HEK293 (cell line): Measurements from ENCODE around the gene KIF5A.

ENCODE experiments used
- BCL11B ChIP-seq: fragments of 450-650 bp; formaldehyde crosslinking; IDR thresholded peaks from 2 replicates; pipeline ENCODE4 v1.5.1; 2016; ENCODE audit warnings: low read depth, missing biosample characterization, missing genetic modification characterization
- GLIS2 ChIP-seq: fragments of 450-650 bp; formaldehyde crosslinking; IDR thresholded peaks from 2 replicates; pipeline ENCODE4 v1.5.1; 2016; ENCODE audit warnings: missing biosample characterization, missing genetic modification characterization
- ZNF10 ChIP-seq: fragments of 450-650 bp; formaldehyde crosslinking; IDR thresholded peaks from 2 replicates; pipeline ENCODE4 v1.5.1; 2017; ENCODE audit warnings: missing biosample characterization, missing genetic modification characterization
- ZNF140 ChIP-seq: fragments of 450-650 bp; formaldehyde crosslinking; IDR thresholded peaks from 2 replicates; pipeline ENCODE4 v1.5.1; 2016; ENCODE audit warnings: missing biosample characterization, missing genetic modification characterization
- ZNF350 ChIP-seq: fragments of 450-650 bp; formaldehyde crosslinking; IDR thresholded peaks from 2 replicates; pipeline ENCODE4 v1.5.0; 2017; ENCODE audit warnings: missing biosample characterization, mild to moderate bottlenecking, missing genetic modification characterization
- ZNF561 ChIP-seq: fragments of 450-650 bp; IDR thresholded peaks from 2 replicates; pipeline ENCODE4 v1.5.1; 2018; ENCODE audit warnings: missing biosample characterization, missing genetic modification characterization, borderline replicate concordance
- ZNF624 ChIP-seq: fragments of 450-650 bp; formaldehyde crosslinking; IDR thresholded peaks from 2 replicates; pipeline ENCODE4 v1.5.1; 2017; ENCODE audit warnings: missing biosample characterization, missing genetic modification characterization
- ZNF768 ChIP-seq: fragments of 450-650 bp; formaldehyde crosslinking; IDR thresholded peaks from 2 replicates; pipeline ENCODE4 v1.5.1; 2018; ENCODE audit warnings: missing biosample characterization, mild to moderate bottlenecking, missing genetic modification characterization
- TF ChIP-seq, protein P1 (sequence below): IDR thresholded peaks from 2 replicates; pipeline ENCODE4 v1.6.1; 2011; ENCODE audit warnings: mild to moderate bottlenecking, low read depth, low read length, borderline replicate concordance
- TF ChIP-seq, protein P2 (sequence below): fragments of 450-650 bp; formaldehyde crosslinking; IDR thresholded peaks from 2 replicates; pipeline ENCODE4 v1.5.1; 2016; ENCODE audit warnings: missing biosample characterization, missing genetic modification characterization
- TF ChIP-seq, protein P3 (sequence below): fragments of 450-650 bp; formaldehyde crosslinking; IDR thresholded peaks from 2 replicates; pipeline ENCODE4 v1.5.1; 2016; ENCODE audit warnings: missing biosample characterization, missing genetic modification characterization, low read depth
- TF ChIP-seq, protein P4 (sequence below): fragments of 450-650 bp; formaldehyde crosslinking; IDR thresholded peaks from 2 replicates; pipeline ENCODE4 v1.5.1; 2016; ENCODE audit warnings: missing biosample characterization, missing genetic modification characterization, low read depth
- TF ChIP-seq, protein P5 (sequence below): fragments of 450-650 bp; IDR thresholded peaks from 2 replicates; pipeline ENCODE4 v1.5.1; 2018; ENCODE audit warnings: missing biosample characterization, mild to moderate bottlenecking, missing genetic modification characterization
- TF ChIP-seq, protein P6 (sequence below): fragments of 450-650 bp; formaldehyde crosslinking; IDR thresholded peaks from 2 replicates; pipeline ENCODE4 v1.5.1; 2016; ENCODE audit warnings: missing biosample characterization, missing genetic modification characterization

DNA sequence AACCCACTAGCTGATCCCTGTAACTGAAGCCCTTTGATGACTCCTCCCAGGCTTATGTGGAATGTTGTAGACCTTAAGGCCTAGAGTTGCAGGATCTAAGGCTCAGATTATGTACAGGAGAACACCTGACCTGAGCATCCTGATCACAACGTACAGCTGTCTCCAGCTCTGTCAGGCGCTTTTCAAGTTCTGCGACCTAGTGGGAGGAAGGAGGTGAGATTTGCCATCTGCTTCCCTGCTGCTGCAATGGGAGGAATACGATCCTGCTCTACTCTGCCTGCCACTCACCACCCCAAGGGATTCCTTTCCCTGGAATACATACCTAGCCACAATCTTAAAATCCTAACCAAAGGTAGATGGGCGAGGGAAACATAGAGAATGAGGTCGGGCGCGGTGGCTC lies 16.7 kb upstream of the KIF5A start:
- TF ChIP-seq, protein P1, sequence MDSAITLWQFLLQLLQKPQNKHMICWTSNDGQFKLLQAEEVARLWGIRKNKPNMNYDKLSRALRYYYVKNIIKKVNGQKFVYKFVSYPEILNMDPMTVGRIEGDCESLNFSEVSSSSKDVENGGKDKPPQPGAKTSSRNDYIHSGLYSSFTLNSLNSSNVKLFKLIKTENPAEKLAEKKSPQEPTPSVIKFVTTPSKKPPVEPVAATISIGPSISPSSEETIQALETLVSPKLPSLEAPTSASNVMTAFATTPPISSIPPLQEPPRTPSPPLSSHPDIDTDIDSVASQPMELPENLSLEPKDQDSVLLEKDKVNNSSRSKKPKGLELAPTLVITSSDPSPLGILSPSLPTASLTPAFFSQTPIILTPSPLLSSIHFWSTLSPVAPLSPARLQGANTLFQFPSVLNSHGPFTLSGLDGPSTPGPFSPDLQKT = no peak
- TF ChIP-seq, protein P2, sequence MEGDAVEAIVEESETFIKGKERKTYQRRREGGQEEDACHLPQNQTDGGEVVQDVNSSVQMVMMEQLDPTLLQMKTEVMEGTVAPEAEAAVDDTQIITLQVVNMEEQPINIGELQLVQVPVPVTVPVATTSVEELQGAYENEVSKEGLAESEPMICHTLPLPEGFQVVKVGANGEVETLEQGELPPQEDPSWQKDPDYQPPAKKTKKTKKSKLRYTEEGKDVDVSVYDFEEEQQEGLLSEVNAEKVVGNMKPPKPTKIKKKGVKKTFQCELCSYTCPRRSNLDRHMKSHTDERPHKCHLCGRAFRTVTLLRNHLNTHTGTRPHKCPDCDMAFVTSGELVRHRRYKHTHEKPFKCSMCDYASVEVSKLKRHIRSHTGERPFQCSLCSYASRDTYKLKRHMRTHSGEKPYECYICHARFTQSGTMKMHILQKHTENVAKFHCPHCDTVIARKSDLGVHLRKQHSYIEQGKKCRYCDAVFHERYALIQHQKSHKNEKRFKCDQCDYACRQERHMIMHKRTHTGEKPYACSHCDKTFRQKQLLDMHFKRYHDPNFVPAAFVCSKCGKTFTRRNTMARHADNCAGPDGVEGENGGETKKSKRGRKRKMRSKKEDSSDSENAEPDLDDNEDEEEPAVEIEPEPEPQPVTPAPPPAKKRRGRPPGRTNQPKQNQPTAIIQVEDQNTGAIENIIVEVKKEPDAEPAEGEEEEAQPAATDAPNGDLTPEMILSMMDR = no peak
- TF ChIP-seq BCL11B (tag by site-specific recombination) = no peak
- TF ChIP-seq, protein P3, sequence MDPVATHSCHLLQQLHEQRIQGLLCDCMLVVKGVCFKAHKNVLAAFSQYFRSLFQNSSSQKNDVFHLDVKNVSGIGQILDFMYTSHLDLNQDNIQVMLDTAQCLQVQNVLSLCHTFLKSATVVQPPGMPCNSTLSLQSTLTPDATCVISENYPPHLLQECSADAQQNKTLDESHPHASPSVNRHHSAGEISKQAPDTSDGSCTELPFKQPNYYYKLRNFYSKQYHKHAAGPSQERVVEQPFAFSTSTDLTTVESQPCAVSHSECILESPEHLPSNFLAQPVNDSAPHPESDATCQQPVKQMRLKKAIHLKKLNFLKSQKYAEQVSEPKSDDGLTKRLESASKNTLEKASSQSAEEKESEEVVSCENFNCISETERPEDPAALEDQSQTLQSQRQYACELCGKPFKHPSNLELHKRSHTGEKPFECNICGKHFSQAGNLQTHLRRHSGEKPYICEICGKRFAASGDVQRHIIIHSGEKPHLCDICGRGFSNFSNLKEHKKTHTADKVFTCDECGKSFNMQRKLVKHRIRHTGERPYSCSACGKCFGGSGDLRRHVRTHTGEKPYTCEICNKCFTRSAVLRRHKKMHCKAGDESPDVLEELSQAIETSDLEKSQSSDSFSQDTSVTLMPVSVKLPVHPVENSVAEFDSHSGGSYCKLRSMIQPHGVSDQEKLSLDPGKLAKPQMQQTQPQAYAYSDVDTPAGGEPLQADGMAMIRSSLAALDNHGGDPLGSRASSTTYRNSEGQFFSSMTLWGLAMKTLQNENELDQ (tag by site-specific recombination) = no peak
- TF ChIP-seq ZNF140 (tag by site-specific recombination) = no peak
- no peak for TF ChIP-seq ZNF10 (tag by site-specific recombination)
- no peak for TF ChIP-seq ZNF350 (tag by site-specific recombination)
- TF ChIP-seq, protein P4, sequence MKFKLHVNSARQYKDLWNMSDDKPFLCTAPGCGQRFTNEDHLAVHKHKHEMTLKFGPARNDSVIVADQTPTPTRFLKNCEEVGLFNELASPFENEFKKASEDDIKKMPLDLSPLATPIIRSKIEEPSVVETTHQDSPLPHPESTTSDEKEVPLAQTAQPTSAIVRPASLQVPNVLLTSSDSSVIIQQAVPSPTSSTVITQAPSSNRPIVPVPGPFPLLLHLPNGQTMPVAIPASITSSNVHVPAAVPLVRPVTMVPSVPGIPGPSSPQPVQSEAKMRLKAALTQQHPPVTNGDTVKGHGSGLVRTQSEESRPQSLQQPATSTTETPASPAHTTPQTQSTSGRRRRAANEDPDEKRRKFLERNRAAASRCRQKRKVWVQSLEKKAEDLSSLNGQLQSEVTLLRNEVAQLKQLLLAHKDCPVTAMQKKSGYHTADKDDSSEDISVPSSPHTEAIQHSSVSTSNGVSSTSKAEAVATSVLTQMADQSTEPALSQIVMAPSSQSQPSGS (tag by site-specific recombination) = no peak
- TF ChIP-seq, protein P5, sequence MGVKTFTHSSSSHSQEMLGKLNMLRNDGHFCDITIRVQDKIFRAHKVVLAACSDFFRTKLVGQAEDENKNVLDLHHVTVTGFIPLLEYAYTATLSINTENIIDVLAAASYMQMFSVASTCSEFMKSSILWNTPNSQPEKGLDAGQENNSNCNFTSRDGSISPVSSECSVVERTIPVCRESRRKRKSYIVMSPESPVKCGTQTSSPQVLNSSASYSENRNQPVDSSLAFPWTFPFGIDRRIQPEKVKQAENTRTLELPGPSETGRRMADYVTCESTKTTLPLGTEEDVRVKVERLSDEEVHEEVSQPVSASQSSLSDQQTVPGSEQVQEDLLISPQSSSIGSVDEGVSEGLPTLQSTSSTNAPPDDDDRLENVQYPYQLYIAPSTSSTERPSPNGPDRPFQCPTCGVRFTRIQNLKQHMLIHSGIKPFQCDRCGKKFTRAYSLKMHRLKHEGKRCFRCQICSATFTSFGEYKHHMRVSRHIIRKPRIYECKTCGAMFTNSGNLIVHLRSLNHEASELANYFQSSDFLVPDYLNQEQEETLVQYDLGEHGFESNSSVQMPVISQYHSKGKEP (tag by site-specific recombination) = no peak
- TF ChIP-seq ZNF624 (tag by site-specific recombination) = no peak
- TF ChIP-seq, protein P6, sequence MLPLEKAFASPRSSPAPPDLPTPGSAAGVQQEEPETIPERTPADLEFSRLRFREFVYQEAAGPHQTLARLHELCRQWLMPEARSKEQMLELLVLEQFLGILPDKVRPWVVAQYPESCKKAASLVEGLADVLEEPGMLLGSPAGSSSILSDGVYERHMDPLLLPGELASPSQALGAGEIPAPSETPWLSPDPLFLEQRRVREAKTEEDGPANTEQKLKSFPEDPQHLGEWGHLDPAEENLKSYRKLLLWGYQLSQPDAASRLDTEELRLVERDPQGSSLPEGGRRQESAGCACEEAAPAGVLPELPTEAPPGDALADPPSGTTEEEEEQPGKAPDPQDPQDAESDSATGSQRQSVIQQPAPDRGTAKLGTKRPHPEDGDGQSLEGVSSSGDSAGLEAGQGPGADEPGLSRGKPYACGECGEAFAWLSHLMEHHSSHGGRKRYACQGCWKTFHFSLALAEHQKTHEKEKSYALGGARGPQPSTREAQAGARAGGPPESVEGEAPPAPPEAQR (tag by site-specific recombination) = no peak
- TF ChIP-seq GLIS2 (tag by site-specific recombination) = no peak
- TF ChIP-seq ZNF768 (tag by site-specific recombination) = no peak
- TF ChIP-seq ZNF561 (tag by site-specific recombination) = no peak
